Endothelial cell of umbilical vein (primary cell): ENCODE results near the gene ZBTB18.

ENCODE experiments used
- EZH2 ChIP-seq: IDR thresholded peaks from 2 replicates; pipeline ENCODE4 v1.6.1; 2012; ENCODE audit warnings: borderline replicate concordance, low read depth, mild to moderate bottlenecking, moderate library complexity, low read length, inconsistent platforms; ENCODE audit not compliant: severe bottlenecking
- FOS ChIP-seq: IDR thresholded peaks from 2 replicates; pipeline ENCODE4 v1.6.1; 2011; ENCODE audit warnings: mild to moderate bottlenecking, low read length, moderate library complexity, borderline replicate concordance; ENCODE audit not compliant: insufficient read depth
- GATA2 ChIP-seq: IDR thresholded peaks from 2 replicates; pipeline ENCODE4 v1.7.0; 2011; ENCODE audit warnings: low read depth, mild to moderate bottlenecking, moderate library complexity, mixed read lengths, low read length; ENCODE audit not compliant: insufficient read length, insufficient read depth
- JUN ChIP-seq: IDR thresholded peaks from 2 replicates; pipeline ENCODE4 v1.6.1; 2011; ENCODE audit warnings: borderline replicate concordance, low read depth; ENCODE audit not compliant: insufficient read length, insufficient read depth
- MYC ChIP-seq: IDR thresholded peaks from one replicate; pipeline ENCODE4 v1.6.1; 2011; ENCODE audit warnings: mild to moderate bottlenecking, low read depth, low read length
- POLR2A ChIP-seq: IDR thresholded peaks from 2 replicates; pipeline ENCODE4 v1.6.1; 2012; ENCODE audit warnings: low read depth, mild to moderate bottlenecking, control low read depth, low read length
- POLR2AphosphoS5 ChIP-seq: IDR thresholded peaks from 2 replicates; pipeline ENCODE4 v1.6.1; 2012; ENCODE audit warnings: low read depth, mild to moderate bottlenecking, control low read depth, low read length, moderate library complexity; ENCODE audit not compliant: insufficient read depth
- TF ChIP-seq, protein P1 (sequence below), 2 donors: IDR thresholded peaks; 1 replicate in 1 of 2; 2 replicates in 1 of 2; pipeline ENCODE4 v1.5.1; 2011; ENCODE audit warnings: low read length in 2 of 2, mild to moderate bottlenecking in 2 of 2, moderate library complexity in 2 of 2, control low read depth in 1 of 2, inconsistent platforms in 1 of 2, low read depth in 1 of 2; ENCODE audit not compliant: insufficient read depth in 1 of 2; ENCODE audit errors: extremely low read depth in 1 of 2
- TF ChIP-seq, protein P2 (sequence below): IDR thresholded peaks from 2 replicates; pipeline ENCODE4 v1.6.1; 2011; ENCODE audit not compliant: insufficient read depth, insufficient read length

GRCh38 chr1:244065960-244066388 is 14.9 kb downstream of the ZBTB18 start:
- TF ChIP-seq FOS (no peak), POLR2AphosphoS5 (no peak), JUN (no peak), EZH2 (no peak), POLR2A (no peak), GATA2 (no peak), MYC (no peak)
- TF ChIP-seq, protein P1, sequence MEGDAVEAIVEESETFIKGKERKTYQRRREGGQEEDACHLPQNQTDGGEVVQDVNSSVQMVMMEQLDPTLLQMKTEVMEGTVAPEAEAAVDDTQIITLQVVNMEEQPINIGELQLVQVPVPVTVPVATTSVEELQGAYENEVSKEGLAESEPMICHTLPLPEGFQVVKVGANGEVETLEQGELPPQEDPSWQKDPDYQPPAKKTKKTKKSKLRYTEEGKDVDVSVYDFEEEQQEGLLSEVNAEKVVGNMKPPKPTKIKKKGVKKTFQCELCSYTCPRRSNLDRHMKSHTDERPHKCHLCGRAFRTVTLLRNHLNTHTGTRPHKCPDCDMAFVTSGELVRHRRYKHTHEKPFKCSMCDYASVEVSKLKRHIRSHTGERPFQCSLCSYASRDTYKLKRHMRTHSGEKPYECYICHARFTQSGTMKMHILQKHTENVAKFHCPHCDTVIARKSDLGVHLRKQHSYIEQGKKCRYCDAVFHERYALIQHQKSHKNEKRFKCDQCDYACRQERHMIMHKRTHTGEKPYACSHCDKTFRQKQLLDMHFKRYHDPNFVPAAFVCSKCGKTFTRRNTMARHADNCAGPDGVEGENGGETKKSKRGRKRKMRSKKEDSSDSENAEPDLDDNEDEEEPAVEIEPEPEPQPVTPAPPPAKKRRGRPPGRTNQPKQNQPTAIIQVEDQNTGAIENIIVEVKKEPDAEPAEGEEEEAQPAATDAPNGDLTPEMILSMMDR (IDR thresholded peaks at IDR 0.05; ENCODE audit: extremely low read depth in 1 of 2, insufficient read depth in 1 of 2, low read depth in 1 of 2, low read length in 2 of 2) = no peak
- TF ChIP-seq, protein P2, sequence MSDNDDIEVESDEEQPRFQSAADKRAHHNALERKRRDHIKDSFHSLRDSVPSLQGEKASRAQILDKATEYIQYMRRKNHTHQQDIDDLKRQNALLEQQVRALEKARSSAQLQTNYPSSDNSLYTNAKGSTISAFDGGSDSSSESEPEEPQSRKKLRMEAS = no peak
